HG02938 (cell line): ENCODE data around the gene TANGO2.

Experiments
- ATAC-seq: cut with Tn5 transposase; IDR thresholded peaks from one replicate; pipeline ENCODE4 v1.9.1; 2021; ENCODE audit warnings: mild to moderate bottlenecking, moderate library complexity; ENCODE audit not compliant: unreplicated experiment

Gene TANGO2

DNA sequence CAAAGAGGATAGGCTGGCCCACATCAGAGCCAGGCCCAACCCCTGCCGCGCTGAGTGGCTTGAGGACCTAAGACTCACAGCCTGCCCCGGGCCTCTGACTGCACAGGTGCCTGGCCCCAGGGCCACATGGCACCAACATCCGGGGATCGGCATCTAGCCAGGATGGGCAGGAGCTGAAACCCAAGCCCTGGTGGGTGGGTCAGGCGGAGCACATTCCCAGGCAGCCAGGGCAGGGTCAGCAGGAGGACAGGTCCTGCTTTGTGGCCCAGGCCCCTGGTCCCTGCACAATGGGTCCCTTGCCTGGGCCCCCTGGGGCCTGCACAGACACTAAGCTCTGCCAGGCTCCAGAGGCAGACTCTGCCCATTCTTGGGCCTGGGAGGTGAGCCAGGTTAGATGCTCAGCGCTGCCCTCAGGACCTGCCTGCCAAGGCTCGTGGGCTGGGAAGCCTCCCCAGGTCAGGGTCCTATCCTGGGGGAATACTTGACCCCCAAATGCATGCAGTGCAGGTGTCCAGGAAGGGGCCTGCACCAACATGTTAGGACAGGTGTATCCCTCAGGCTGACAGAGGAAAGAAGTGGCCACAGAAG is 37.8 kb upstream of the TANGO2 start:
- no peak for ATAC-seq

DNA sequence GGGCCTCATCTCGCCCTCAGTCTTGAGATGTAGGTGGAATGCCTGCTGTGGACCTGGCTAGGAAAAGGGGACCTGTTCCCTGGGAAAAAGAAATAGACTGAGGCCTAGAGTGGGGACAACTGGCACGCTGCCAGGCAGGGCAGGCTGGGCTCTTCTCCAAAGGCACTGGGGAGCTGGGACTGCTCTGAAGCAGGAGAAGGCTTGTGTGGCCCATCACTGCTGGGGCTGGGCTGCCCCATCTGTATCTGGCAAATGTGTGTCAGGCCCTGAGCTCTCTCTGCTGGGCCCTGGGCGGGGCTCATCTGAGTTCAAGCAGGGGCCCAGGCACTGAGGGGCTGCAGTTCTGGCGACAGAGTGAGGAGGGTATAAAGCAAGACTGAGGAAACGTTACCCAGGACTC is 37.2 kb upstream of the TANGO2 start:
- no peak for ATAC-seq

DNA sequence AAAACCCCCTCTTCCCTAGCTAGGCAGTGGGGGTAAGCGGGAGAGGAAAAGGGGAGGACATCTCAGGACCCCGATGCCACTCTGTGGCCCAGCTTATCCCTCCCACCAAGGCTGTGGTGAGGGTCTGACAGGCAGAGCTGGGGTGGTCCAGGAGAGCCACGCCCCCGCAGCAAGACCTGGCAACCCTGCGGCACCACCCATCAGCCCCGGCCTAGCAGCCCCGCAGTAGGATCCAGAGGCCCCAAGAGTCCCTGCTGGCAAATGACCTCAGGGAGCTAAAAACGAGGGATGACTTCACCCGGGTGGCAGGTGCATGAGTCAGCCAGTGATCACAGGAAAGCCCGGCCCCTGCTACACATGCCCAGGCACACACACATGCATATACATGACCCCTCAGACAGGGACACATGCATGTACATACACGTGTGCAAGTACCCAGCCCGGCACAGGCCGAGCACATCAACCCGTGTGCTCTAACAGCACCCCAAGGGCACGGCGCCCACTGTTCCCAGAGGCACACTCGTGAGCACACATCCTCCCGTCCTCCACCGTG is 36.6 kb upstream of the TANGO2 start:
- ATAC-seq = no peak

DNA sequence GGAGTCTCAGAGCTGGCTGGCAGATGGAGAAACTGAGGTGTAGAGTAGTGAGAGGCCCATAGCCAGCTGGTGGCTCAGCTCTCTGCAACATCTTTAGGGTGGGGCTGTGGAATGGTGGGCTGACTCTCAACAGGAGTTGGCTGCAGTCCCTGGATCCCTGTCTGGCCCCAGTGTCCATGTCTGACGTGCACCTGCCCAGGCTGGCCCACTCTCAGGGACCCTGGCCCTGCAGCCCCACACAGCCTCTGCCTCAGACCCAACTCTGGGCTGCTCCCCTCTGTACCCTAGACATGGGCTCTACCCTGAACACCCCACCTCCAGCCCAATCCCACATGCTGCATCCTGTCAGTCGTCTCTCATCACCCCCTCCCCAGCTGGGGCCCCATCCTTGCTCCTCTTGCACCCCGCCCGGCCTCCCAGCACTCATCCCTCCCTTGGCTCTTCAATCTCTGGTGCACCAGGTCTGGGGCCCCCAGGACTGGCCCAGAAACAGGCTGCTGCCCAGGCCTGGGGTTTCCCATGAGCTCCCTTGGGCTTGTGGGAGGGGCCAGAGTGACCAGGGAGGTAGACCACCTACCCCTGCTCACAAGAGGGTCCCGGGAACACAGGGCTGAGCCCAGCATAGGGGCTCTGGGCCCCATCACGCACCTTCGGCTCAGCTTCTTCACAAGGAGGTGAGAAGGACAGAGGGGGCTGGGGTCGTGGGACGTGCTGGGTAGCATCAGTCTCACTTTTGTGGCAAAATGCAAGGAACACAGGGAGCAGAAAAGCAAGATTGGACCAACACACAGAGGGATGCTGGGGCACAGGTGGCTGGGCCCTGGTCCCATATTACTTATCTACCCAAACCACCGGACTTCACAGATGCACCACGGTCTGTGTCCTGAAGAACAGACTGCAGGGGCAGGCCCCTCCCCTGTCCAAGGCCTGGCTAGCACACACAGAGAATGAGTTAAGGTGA is 35.8 kb upstream of the TANGO2 start:
- no peak for ATAC-seq

DNA sequence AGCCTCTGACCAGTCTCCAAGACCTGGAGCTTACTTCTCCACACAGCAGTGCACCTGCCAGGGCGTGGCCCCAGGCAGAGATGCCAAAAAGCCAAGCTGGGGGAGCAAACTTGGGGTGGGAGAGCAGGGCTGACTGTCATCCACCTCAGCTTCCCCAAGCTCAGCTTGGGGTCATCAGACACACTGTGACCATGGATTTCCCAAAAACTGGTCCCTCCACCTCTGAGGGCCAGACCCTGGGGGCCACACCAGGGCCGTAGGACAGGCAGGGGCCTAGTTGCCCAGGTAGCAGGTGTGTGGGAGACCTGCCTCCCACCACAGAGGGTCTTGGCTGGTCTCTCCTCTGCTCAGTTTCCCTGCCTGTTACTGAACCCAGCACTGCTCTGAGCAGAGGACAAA is 34.9 kb upstream of the TANGO2 start:
- no peak for ATAC-seq

- ATAC-seq = no peak
Measured at GRCh38 chr22:19986410-19987341, 34.2 kb upstream of the TANGO2 start.

DNA sequence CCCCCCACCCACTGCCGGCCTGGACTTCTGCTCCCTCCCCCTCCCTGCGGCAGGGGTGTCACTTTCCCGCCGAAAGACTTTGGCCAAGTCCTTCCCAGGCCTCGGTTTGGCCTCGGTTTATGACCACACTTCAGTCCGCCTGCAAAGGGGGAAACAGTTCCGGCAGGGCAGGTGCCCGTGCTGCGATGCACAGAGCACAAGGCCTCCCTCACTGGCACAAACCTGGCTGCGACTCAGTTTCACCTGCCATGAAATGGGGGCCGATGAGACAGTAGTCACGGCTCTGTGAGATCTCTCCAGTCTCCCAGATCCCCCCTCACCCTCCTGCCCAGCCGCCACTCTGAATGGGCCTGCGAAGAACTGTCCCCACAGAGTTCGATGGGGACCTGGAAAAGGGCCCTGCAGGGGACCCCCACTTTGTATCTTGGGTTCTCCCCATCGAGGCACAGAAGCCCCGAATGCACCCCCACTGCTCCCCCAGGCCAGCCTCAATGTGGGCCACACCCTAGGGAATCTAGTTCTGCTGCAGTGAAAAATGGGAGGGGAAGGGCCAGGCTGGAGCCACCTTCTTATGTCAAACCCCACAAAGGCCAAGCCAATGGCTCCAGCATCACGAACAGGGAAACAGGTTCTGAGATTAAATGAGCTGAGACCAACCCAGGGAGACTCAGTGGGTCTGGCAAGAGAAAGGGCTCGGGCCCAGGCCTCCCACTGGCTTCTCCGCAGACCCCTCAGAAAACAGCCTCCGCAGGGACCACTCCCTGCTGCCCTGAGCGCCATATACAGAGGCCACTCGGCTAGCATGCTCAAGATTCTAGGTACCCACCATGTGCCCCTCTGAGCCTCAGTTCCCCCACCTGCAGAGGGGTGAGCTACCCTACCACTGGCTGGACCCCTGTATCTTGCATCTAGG is 33.3 kb upstream of the TANGO2 start:
- no peak for ATAC-seq

GRCh38 chr22:19988331-19988808 is 32.5 kb upstream of the TANGO2 start:
- ATAC-seq = no peak

- ATAC-seq = no peak
Measured at GRCh38 chr22:19988965-19989724, 31.8 kb upstream of the TANGO2 start.

DNA sequence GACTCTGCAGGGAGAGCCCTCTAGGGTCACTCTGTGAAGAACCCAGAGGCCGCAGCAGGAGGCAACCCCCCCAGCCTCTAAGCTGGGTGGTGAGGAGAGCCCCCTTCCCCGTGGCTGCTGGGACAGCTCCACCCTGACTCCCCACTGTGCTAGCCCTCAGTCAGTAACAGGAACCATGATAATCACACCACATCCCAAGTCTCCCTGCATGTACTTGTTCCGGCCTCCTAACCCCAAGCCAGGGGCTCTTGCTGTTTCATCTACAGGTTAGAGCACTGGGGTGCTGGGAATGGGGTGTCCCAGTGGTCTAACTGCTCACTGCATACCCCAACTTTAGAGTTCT is 31.2 kb upstream of the TANGO2 start:
- no peak for ATAC-seq

- ATAC-seq = no peak
Measured at GRCh38 chr22:19990188-19990587, 30.7 kb upstream of the TANGO2 start.

GRCh38 chr22:19990609-19991394 is 30.1 kb upstream of the TANGO2 start:
- ATAC-seq = no peak

DNA sequence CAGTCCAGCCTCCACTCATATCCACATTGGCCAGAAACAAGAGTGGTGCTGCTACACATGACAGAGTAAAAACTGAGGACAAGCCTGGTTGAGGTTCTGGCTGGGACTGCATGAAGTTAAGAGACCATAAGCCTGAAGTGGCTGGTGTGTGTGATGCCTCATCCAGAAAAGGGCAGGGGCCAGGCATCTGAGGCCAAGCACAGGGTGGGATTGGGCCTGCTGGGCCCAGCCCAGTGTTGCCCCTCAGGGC is 29.6 kb upstream of the TANGO2 start:
- ATAC-seq = no peak

GRCh38 chr22:19991645-19992451 is 29.1 kb upstream of the TANGO2 start:
- no peak for ATAC-seq

DNA sequence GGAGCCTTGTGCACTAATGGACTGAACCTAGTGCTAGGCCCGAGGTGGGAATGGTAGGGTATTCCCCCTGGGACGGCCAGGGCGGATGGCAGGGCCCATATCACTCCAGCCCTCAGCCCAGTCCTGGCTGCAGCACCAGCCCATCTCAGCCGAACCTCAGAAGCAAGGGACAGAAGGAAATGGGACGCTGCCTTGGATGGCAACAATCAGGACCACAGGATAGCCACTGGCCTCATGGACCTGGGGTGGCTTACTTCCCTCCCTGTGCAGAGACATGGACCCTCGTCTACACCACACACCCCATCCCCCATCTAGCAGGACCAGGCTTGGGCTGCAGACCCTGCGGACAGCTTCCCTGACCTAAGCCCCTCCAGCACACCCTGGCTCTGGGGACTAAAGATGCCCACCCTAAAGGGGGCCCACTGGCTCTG is 28.4 kb upstream of the TANGO2 start:
- ATAC-seq = no peak

DNA sequence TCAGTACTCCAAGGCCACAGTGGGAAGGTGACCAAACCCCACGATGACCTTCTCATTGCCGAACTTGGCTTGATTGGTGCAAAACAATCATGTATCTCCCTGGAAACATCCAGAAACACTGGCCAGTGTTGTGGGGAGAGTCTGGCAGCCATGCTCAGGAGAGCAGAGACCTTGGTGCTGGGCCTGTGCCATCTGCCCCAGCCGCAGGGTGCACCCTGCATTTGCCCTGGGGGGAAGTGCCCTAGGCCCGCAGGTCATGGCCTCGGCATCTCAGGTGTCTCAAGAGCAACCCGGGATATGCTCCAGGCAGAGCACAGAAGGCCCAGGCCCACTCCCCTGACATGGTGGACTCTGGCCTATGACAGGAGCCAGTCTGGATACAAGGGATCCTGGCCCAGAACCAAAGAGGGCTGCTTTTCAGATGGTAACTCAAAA is 28.0 kb upstream of the TANGO2 start:
- ATAC-seq = no peak

GRCh38 chr22:19993926-19994325 is 27.0 kb upstream of the TANGO2 start:
- no peak for ATAC-seq
